GM20000 (cell line): ENCODE data around the gene PCGF1.

Experiments
- DNase-seq: peaks from one replicate; pipeline ENCODE4 v3.0.0; 2012; ENCODE audit warnings: low spot score
- TF ChIP-seq, protein P1 (sequence below): IDR thresholded peaks from 2 replicates; pipeline ENCODE4 v1.5.1; 2012; ENCODE audit warnings: mild to moderate bottlenecking, control low read depth; ENCODE audit errors: extremely low read depth, missing control alignments

PCGF1 gene

GRCh38 chr2:74499267-74499939 lies 8.1 kb downstream of the PCGF1 start, which contains the start of gene LBX2:
LBX2 (minus strand) TSS chr2:74499603; CDS start chr2:74499537, 66 bp downstream.
- peak; percentile 41 for DNase-seq
- TF ChIP-seq, protein P1, sequence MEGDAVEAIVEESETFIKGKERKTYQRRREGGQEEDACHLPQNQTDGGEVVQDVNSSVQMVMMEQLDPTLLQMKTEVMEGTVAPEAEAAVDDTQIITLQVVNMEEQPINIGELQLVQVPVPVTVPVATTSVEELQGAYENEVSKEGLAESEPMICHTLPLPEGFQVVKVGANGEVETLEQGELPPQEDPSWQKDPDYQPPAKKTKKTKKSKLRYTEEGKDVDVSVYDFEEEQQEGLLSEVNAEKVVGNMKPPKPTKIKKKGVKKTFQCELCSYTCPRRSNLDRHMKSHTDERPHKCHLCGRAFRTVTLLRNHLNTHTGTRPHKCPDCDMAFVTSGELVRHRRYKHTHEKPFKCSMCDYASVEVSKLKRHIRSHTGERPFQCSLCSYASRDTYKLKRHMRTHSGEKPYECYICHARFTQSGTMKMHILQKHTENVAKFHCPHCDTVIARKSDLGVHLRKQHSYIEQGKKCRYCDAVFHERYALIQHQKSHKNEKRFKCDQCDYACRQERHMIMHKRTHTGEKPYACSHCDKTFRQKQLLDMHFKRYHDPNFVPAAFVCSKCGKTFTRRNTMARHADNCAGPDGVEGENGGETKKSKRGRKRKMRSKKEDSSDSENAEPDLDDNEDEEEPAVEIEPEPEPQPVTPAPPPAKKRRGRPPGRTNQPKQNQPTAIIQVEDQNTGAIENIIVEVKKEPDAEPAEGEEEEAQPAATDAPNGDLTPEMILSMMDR = no peak

- TF ChIP-seq, protein P1 = no peak
- DNase-seq = peak; percentile 49
These were observed 8.8 kb downstream of the PCGF1 start for GRCh38 chr2:74498500-74499266.

GRCh38 chr2:74497777-74498499 lies 9.6 kb downstream of the PCGF1 start:
- peak; percentile 55 for DNase-seq
- TF ChIP-seq, protein P1 = no peak

- DNase-seq = no peak
- TF ChIP-seq, protein P1 = no peak
These were observed 10.3 kb downstream of the PCGF1 start for GRCh38 chr2:74496997-74497776.

DNA sequence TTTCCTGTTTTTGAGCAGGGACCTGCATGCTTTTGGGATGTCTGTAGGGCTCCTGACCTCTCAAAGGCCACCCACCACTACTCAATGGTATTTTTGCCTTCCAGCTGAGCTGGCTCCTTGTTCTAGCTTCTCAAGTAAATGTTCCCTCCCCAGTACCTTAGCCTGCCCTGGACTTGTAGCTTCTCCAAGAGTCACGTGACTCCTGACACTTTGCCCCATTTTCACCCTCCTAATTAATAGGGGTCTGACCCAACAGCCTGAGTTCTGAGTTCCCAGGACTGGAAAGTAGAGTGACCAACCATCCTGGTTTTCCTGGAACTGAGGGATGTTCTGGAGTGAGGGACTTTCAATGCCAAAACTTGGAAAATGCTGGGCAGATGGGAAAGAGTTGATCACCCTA lies 12.1 kb downstream of the PCGF1 start:
- TF ChIP-seq, protein P1 = no peak
- no peak for DNase-seq

DNA sequence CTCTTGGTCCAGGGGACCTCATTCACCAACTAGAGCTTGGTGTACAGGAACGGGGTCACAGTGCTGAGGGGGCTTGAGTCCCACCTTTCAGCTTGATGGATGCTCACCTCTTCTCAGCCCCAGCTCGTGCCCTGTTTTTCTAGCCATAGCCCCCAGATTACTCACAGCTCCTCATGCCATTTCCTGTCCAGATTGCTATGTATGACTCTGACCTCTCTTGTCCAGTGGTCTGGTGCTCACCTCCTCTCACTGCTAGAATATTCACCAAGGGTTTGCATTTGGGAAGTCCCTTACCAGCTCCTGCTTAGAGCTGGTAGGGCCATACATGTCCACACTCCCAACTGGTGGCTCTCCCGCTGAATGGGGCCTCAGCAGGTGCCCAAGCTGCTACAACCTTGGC lies 13.9 kb downstream of the PCGF1 start:
- no peak for DNase-seq
- TF ChIP-seq, protein P1 = no peak
